Measurements from ENCODE around the gene BTN1A1.

The BTN1A1 gene

DNA sequence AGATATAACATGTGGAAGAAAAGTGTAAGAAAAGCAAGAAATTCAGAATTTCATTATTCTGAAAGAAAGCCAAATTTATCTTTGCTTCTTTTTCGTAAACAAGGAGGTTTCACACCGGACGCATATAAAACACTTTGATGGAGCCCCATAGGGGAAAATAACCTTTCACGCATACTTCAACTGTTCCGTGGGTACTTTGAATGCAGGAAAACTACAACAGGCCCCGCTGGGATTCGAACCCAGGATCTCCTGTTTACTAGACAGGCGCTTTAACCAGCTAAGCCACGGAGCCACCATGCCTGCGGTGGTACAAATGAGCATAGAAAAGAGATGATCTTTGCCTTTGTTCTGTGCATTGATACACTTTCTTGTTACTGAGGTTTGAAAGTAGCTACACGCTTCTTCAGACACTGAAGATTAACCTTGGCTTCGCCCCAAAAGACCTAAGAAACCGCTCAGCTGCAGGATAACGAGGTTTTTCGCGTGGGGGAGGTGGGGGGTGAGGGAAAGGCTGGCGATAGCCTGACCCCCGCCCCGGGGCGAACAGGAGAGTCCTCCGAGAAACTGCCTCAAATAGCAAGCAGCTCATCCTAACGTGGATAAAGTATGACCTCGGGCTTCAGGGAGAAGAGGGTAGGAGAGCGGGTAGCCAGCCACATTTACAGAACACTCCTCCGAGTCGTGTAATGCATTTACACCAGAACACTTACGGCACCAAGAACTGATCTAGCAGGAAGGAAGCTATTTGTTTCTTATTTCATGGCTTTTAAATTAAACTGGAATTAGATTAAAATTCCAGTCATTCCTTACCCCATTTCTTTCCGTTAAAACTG is 32.8 kb downstream of the BTN1A1 start:
- Histone ChIP-seq H3K9ac (ENCODE audit: low read length) (peak overlapping the region; percentile 79), H3K9me3 (ENCODE audit: control insufficient read depth, low read depth, low read length) (no peaks in the 10 kb centered on the region), H3K36me3 (ENCODE audit: control insufficient read depth, low read depth, low read length) (no peaks in the 10 kb centered on the region), H3K4me3 (ENCODE audit: low read length) (peak overlapping the region; percentile 88), H3K27ac (ENCODE audit: low read length) (peak overlapping the region; percentile 31), H3K4me1 (ENCODE audit: control insufficient read depth, low read depth, low read length) (peaks cover 17% of the 10 kb centered on the region), H3K27me3 (ENCODE audit: control insufficient read depth, insufficient read depth, low read length) (no peaks in the 10 kb centered on the region)

GRCh38 chr6:26533532-26533931 is 33.4 kb downstream of the BTN1A1 start:
- peaks cover 11% of the 10 kb centered on the region for H3K4me1 ChIP-seq (ENCODE audit: control insufficient read depth, low read depth, low read length)
- H3K36me3 ChIP-seq (ENCODE audit: control insufficient read depth, low read depth, low read length) = no peaks in the 10 kb centered on the region
- H3K4me3 ChIP-seq (ENCODE audit: low read length) = peak overlapping the region; percentile 88
- peak overlapping the region; percentile 79 for H3K9ac ChIP-seq (ENCODE audit: low read length)
- H3K27me3 ChIP-seq (ENCODE audit: control insufficient read depth, insufficient read depth, low read length) = no peaks in the 10 kb centered on the region
- H3K27ac ChIP-seq (ENCODE audit: low read length) = no peak overlapping the region
- no peaks in the 10 kb centered on the region for H3K9me3 ChIP-seq (ENCODE audit: control insufficient read depth, low read depth, low read length)

GRCh38 chr6:26534681-26535465 is 34.8 kb downstream of the BTN1A1 start:
- H3K27me3 ChIP-seq (ENCODE audit: control insufficient read depth, insufficient read depth, low read length) = no peaks in the 10 kb centered on the region

GRCh38 chr6:26536571-26537159 is 36.6 kb downstream of the BTN1A1 start:
- Histone ChIP-seq H3K4me3 (ENCODE audit: low read length) (peak overlapping the region; percentile 94), H3K27me3 (ENCODE audit: control insufficient read depth, insufficient read depth, low read length) (no peaks in the 10 kb centered on the region), H3K9ac (ENCODE audit: low read length) (peak overlapping the region; percentile 82), H3K36me3 (ENCODE audit: control insufficient read depth, low read depth, low read length) (peaks cover 3% of the 10 kb centered on the region), H3K27ac (ENCODE audit: low read length) (no peak overlapping the region), H3K9me3 (ENCODE audit: control insufficient read depth, low read depth, low read length) (no peaks in the 10 kb centered on the region), H3K4me1 (ENCODE audit: control insufficient read depth, low read depth, low read length) (peaks cover 17% of the 10 kb centered on the region)

More at GRCh38 chr6:26534681-26535465, 34.8 kb downstream of the BTN1A1 start:
- Histone ChIP-seq H3K9me3 (ENCODE audit: control insufficient read depth, low read depth, low read length) (no peaks in the 10 kb centered on the region), H3K9ac (ENCODE audit: low read length) (no peak overlapping the region), H3K27ac (ENCODE audit: low read length) (no peak overlapping the region), H3K4me1 (ENCODE audit: control insufficient read depth, low read depth, low read length) (peaks cover 17% of the 10 kb centered on the region), H3K36me3 (ENCODE audit: control insufficient read depth, low read depth, low read length) (peaks cover 2% of the 10 kb centered on the region), H3K4me3 (ENCODE audit: low read length) (no peak overlapping the region)

DNA sequence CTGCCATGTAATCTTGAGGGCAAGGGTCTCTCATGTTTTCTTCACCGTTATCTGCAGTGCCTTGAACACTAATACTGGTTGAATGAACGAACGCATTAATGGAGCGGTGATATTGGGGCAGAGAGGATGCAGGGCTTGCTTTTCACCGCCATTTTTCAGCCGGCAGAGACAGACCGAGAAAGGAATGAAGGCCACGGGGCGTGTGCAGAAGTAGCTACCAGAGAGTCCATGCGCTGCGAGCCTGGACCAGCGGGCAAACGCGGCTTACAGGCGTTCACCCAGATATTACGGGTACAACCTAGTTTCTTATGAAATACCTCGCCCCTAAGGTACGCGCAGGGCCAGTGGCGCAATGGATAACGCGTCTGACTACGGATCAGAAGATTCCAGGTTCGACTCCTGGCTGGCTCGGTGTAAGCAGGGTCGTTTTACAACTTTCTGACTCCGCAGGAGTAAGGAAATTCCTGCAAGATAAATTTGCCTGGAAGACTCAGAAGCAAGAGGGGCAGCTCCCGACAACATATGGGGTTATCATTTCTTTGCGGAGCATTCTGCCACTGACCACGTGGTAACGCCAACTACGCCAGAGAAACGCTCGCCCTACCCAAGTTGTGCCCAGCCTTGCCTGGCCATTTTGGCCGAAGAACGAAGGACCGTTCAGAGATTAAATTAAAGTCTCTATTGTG is 37.2 kb downstream of the BTN1A1 start:
- peak overlapping the region; percentile 82 for H3K9ac ChIP-seq (ENCODE audit: low read length)
- peak overlapping the region; percentile 70 for H3K27ac ChIP-seq (ENCODE audit: low read length)
- no peaks in the 10 kb centered on the region for H3K9me3 ChIP-seq (ENCODE audit: control insufficient read depth, low read depth, low read length)
- H3K4me1 ChIP-seq (ENCODE audit: control insufficient read depth, low read depth, low read length) = peaks cover 17% of the 10 kb centered on the region
- H3K27me3 ChIP-seq (ENCODE audit: control insufficient read depth, insufficient read depth, low read length) = no peaks in the 10 kb centered on the region
- H3K36me3 ChIP-seq (ENCODE audit: control insufficient read depth, low read depth, low read length) = peaks cover 3% of the 10 kb centered on the region
- H3K4me3 ChIP-seq (ENCODE audit: low read length) = peak overlapping the region; percentile 94

- H3K4me1 ChIP-seq (ENCODE audit: control insufficient read depth, low read depth, low read length) = peaks cover 17% of the 10 kb centered on the region
- H3K36me3 ChIP-seq (ENCODE audit: control insufficient read depth, low read depth, low read length) = peaks cover 7% of the 10 kb centered on the region
- no peaks in the 10 kb centered on the region for H3K27me3 ChIP-seq (ENCODE audit: control insufficient read depth, insufficient read depth, low read length)
- peak within 1 kb of the TSS; percentile 94 for H3K4me3 ChIP-seq (ENCODE audit: low read length)
- H3K9me3 ChIP-seq (ENCODE audit: control insufficient read depth, low read depth, low read length) = no peaks in the 10 kb centered on the region
- peak within 1 kb of the TSS; percentile 82 for H3K9ac ChIP-seq (ENCODE audit: low read length)
- peak within 1 kb of the TSS; percentile 70 for H3K27ac ChIP-seq (ENCODE audit: low read length)
Observed at GRCh38 chr6:26537846-26538571, 37.9 kb downstream of the BTN1A1 start, which contains the start of gene HMGN4. Gene HMGN4, plus strand, starts transcription at chr6:26538366. Its CDS starts 6,841 bp downstream, at chr6:26545207.

- Histone ChIP-seq H3K27ac (ENCODE audit: low read length) (peak overlapping the region; percentile 33), H3K4me3 (ENCODE audit: low read length) (peak overlapping the region; percentile 94), H3K9me3 (ENCODE audit: control insufficient read depth, low read depth, low read length) (no peaks in the 10 kb centered on the region), H3K9ac (ENCODE audit: low read length) (peak overlapping the region; percentile 82), H3K27me3 (ENCODE audit: control insufficient read depth, insufficient read depth, low read length) (no peaks in the 10 kb centered on the region), H3K4me1 (ENCODE audit: control insufficient read depth, low read depth, low read length) (peaks cover 17% of the 10 kb centered on the region), H3K36me3 (ENCODE audit: control insufficient read depth, low read depth, low read length) (peaks cover 8% of the 10 kb centered on the region)
Observed at GRCh38 chr6:26538572-26538902, 38.4 kb downstream of the BTN1A1 start.

- H3K36me3 ChIP-seq (ENCODE audit: control insufficient read depth, low read depth, low read length) = peaks cover 8% of the 10 kb centered on the region
- no peaks in the 10 kb centered on the region for H3K9me3 ChIP-seq (ENCODE audit: control insufficient read depth, low read depth, low read length)
- H3K27ac ChIP-seq (ENCODE audit: low read length) = no peak overlapping the region
- peak overlapping the region; percentile 82 for H3K9ac ChIP-seq (ENCODE audit: low read length)
- H3K27me3 ChIP-seq (ENCODE audit: control insufficient read depth, insufficient read depth, low read length) = no peaks in the 10 kb centered on the region
- H3K4me3 ChIP-seq (ENCODE audit: low read length) = peak overlapping the region; percentile 94
- peaks cover 17% of the 10 kb centered on the region for H3K4me1 ChIP-seq (ENCODE audit: control insufficient read depth, low read depth, low read length)
Observed at GRCh38 chr6:26539071-26539615, 39.0 kb downstream of the BTN1A1 start.

DNA sequence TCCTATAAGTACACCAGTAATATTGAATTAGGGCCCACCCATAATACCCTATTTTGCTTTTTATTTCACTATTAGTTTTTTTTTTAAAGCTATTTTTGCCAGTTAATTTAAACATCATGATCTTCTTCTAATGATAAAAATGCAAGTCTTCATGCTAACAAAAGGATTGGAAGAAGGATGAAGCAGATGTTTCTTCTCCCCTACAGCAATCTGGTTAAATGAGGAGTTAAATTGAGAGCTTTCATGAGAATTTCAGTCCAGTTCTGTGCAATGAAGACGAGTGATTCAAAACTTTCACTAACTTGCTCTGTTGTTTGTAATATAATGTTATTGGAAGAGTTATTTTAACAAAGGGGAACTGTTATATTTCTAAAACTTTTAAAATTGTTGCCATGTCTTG is 41.5 kb downstream of the BTN1A1 start:
- Histone ChIP-seq H3K9ac (ENCODE audit: low read length) (no peak overlapping the region), H3K9me3 (ENCODE audit: control insufficient read depth, low read depth, low read length) (no peaks in the 10 kb centered on the region), H3K4me3 (ENCODE audit: low read length) (no peak overlapping the region), H3K4me1 (ENCODE audit: control insufficient read depth, low read depth, low read length) (peaks cover 8% of the 10 kb centered on the region), H3K27ac (ENCODE audit: low read length) (no peak overlapping the region), H3K36me3 (ENCODE audit: control insufficient read depth, low read depth, low read length) (peaks cover 26% of the 10 kb centered on the region), H3K27me3 (ENCODE audit: control insufficient read depth, insufficient read depth, low read length) (no peaks in the 10 kb centered on the region)

- H3K9me3 ChIP-seq (ENCODE audit: control insufficient read depth, low read depth, low read length) = no peaks in the 10 kb centered on the region
- no peak overlapping the region for H3K9ac ChIP-seq (ENCODE audit: low read length)
- no peak overlapping the region for H3K27ac ChIP-seq (ENCODE audit: low read length)
- no peaks in the 10 kb centered on the region for H3K27me3 ChIP-seq (ENCODE audit: control insufficient read depth, insufficient read depth, low read length)
- peaks cover 29% of the 10 kb centered on the region for H3K36me3 ChIP-seq (ENCODE audit: control insufficient read depth, low read depth, low read length)
- no peak overlapping the region for H3K4me3 ChIP-seq (ENCODE audit: low read length)
- H3K4me1 ChIP-seq (ENCODE audit: control insufficient read depth, low read depth, low read length) = peaks cover 7% of the 10 kb centered on the region
Observed at GRCh38 chr6:26543953-26544352, 43.9 kb downstream of the BTN1A1 start.
